ENCODE results near the gene OTOF.

- no peak for TF ChIP-seq CTCF (IDR thresholded peaks at IDR 0.05; ENCODE audit: poor library complexity)
- TF ChIP-seq EZH2 (IDR thresholded peaks at IDR 0.05; ENCODE audit: borderline replicate concordance) = no peak
Observed at GRCh38 chr2:26477126-26477910, 606 bp downstream of the OTOF start.
